Neutrophil (primary cell): ENCODE results near the gene TNRC6B.

Source experiments
- H3K27ac ChIP-seq: fragments of 200-600 bp; sonication (generic); 2 replicates; pipeline ENCODE4 v1.5.1; 2016; ENCODE audit warnings: mild to moderate bottlenecking, moderate library complexity
- H3K27me3 ChIP-seq: fragments of 200-600 bp; sonication (generic); 2 replicates; pipeline ENCODE4 v1.6.0; 2016; ENCODE audit warnings: mild to moderate bottlenecking
- H3K36me3 ChIP-seq: fragments of 200-600 bp; sonication (generic); 2 replicates; pipeline ENCODE4 v1.5.1; 2017
- H3K4me1 ChIP-seq, 2 experiments: fragments of 200-600 bp in 1 of 2; sonication (generic) in 1 of 2; 1 replicate in 1 of 2; 2 replicates in 1 of 2; pipeline versions ENCODE4 v1.5.1 to v1.6.1; 2013 to 2016; ENCODE audit warnings: low read depth in 1 of 2, low read length in 1 of 2, mild to moderate bottlenecking in 1 of 2, moderate library complexity in 1 of 2; ENCODE audit not compliant: control insufficient read depth in 1 of 2, insufficient read depth in 1 of 2
- H3K4me3 ChIP-seq, 2 experiments: fragments of 200-600 bp in 1 of 2; sonication (generic) in 1 of 2; 1 replicate in 1 of 2; 2 replicates in 1 of 2; pipeline ENCODE4 v1.5.1; 2013 to 2016; ENCODE audit warnings: low read depth in 1 of 2, low read length in 1 of 2, mild to moderate bottlenecking in 1 of 2, moderate library complexity in 1 of 2
- H3K9me3 ChIP-seq: fragments of 200-600 bp; sonication (generic); 2 replicates; pipeline ENCODE4 v1.5.1; 2016
- TF ChIP-seq, protein P1 (sequence below): fragments of 200-600 bp; sonication (generic); IDR thresholded peaks from 2 replicates; pipeline ENCODE4 v1.5.1; 2016; ENCODE audit warnings: antibody characterized with exemption

The TNRC6B gene

DNA sequence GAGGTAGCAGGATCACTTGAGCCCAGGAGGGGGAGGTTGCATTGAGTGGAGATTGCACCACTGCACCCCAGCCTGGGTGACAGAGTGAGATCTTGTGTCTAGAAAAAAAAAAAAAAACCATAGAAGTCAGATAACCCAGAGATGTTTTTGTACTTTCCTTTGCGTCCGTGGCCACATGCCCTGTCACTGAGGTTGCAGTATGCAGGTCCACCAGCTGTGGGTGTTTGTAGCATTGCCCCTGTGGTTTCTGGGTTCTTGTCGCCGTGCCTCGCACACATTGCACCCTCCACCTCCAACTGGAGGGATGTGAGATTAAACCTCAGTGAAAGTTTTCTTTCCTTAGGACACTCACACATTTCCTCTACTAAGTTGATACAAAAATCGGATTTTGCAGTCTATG lies 70.3 kb downstream of the TNRC6B start:
- H3K36me3 ChIP-seq = peaks cover 29% of the 10 kb centered on the region
- H3K27ac ChIP-seq = no peak overlapping the region
- TF ChIP-seq, protein P1, sequence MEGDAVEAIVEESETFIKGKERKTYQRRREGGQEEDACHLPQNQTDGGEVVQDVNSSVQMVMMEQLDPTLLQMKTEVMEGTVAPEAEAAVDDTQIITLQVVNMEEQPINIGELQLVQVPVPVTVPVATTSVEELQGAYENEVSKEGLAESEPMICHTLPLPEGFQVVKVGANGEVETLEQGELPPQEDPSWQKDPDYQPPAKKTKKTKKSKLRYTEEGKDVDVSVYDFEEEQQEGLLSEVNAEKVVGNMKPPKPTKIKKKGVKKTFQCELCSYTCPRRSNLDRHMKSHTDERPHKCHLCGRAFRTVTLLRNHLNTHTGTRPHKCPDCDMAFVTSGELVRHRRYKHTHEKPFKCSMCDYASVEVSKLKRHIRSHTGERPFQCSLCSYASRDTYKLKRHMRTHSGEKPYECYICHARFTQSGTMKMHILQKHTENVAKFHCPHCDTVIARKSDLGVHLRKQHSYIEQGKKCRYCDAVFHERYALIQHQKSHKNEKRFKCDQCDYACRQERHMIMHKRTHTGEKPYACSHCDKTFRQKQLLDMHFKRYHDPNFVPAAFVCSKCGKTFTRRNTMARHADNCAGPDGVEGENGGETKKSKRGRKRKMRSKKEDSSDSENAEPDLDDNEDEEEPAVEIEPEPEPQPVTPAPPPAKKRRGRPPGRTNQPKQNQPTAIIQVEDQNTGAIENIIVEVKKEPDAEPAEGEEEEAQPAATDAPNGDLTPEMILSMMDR = no peak
- no peak overlapping the region for H3K4me3 ChIP-seq
- peaks cover 17 to 20% of the 10 kb centered on the region in 2 experiments for H3K4me1 ChIP-seq
- H3K9me3 ChIP-seq = no peaks in the 10 kb centered on the region
- no peaks in the 10 kb centered on the region for H3K27me3 ChIP-seq

DNA sequence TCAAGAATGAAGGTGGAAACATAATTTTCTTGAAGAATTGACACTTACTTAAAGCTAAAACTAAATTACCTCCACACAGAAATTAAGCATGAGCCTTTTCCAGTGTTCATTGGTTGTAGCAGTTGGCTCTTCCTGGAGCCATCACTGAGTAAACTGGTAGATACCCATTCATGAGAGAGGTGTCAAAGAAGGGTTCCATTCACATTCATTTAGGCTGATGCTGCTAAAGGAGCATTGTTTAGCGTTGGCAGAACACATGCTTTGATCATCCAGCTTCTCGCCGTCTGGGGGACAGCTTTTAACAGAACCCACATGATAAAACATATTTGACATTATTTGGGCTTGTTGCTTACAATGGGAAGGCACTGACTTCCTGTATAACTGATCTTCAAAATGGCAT lies 71.6 kb downstream of the TNRC6B start:
- peaks cover 29% of the 10 kb centered on the region for H3K36me3 ChIP-seq
- no peak overlapping the region for H3K27ac ChIP-seq
- H3K4me3 ChIP-seq = no peak overlapping the region
- no peaks in the 10 kb centered on the region for H3K27me3 ChIP-seq
- peaks cover 4 to 7% of the 10 kb centered on the region in 2 experiments for H3K4me1 ChIP-seq
- H3K9me3 ChIP-seq = no peaks in the 10 kb centered on the region
- TF ChIP-seq, protein P1 = no peak

DNA sequence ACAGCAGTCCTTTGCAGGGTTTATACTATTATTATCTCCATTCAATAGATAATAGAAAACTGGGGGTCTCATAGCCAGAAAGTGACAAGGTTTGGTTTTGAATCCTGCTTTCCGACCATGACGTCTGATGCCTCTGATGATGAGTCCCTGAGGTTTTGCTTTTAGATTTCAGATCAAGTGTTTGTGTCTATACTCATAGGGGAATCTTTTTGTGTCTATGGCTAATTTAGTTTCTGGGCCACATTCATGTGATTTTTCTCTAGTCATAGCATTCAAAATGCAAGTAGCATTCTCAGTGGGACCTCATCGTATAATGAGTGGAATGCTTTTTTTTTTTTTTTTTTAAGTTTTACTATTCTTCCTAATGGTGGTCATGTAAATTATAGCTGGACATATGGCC lies 72.9 kb downstream of the TNRC6B start:
- Histone ChIP-seq H3K36me3 (peaks cover 29% of the 10 kb centered on the region), H3K27ac (no peak overlapping the region), H3K4me3 (no peak overlapping the region), H3K27me3 (no peaks in the 10 kb centered on the region), H3K4me1 (peaks cover 5% of the 10 kb centered on the region in 2 experiments), H3K9me3 (no peaks in the 10 kb centered on the region)
- TF ChIP-seq, protein P1 = no peak

DNA sequence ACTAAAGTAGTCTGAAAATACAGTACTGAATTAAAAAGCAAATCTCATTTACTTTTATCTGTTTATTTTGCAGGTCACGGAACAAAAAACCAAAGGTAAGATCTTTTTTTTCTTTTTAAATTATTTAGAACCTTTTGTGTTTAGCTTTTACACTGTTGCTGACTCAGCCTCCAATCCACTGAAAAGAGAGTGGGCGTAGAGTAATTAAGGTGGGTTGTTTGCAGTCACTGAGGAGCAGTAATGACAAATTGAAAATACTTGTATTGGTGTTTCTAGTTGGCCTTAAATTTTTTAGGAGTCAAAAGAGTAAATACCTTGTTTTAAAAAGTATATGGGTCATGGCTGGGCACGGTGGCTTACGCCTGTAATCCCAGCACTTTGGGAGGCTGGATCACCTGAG lies 73.4 kb downstream of the TNRC6B start:
- Histone ChIP-seq H3K4me3 (no peak overlapping the region), H3K9me3 (no peaks in the 10 kb centered on the region), H3K27ac (no peak overlapping the region), H3K36me3 (peaks cover 27% of the 10 kb centered on the region), H3K27me3 (no peaks in the 10 kb centered on the region), H3K4me1 (peaks cover 5% of the 10 kb centered on the region in 2 experiments)
- TF ChIP-seq, protein P1 = no peak

DNA sequence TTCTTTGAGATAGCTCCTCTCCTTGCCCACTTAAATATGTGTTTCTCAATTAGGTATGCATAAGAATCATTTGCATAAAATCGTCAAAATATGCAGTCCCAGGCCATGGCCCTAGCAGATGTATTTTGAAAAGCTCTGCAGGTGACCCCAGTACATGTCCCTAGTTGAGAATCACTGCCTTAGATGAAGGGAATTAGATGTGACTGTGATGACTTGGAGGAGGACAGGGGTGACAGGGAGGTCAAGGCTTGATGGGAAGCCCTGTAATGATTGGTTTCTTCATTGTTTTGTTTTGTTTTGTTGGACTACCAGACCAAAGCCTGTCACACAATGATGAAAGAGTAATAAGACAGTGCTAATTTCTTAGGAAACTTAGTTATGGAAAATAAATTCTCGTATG lies 74.4 kb downstream of the TNRC6B start:
- Histone ChIP-seq H3K36me3 (peaks cover 17% of the 10 kb centered on the region), H3K4me1 (peaks cover 5% of the 10 kb centered on the region in 2 experiments)
- TF ChIP-seq, protein P1 = no peak

DNA sequence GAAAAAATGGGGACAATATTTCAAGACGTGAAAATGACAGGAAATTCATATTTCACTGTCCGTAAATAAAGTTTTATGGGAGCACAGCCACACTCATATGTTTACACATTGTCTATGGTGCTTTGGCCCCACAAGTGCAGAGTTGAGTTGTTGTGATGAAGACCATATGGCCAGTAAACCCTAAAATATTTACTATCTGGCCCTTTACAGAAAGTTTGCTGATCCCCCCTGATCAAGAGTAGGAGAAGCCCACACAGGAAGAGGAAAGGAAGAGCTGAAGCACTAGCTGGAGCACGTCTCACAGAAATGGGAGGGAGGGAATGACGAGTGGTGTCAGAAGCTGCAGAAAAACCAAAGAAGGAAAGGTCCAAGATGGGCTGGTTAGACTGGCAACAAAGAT lies 78.8 kb downstream of the TNRC6B start:
- Histone ChIP-seq H3K9me3 (no peaks in the 10 kb centered on the region), H3K36me3 (peaks cover 20% of the 10 kb centered on the region), H3K4me3 (no peak overlapping the region), H3K27me3 (no peaks in the 10 kb centered on the region), H3K4me1 (peaks cover 5% of the 10 kb centered on the region in 2 experiments), H3K27ac (no peak overlapping the region)
- TF ChIP-seq, protein P1 = no peak

More for the DNA sequence above, 74.4 kb downstream of the TNRC6B start:
- no peak overlapping the region for H3K4me3 ChIP-seq
- no peak overlapping the region for H3K27ac ChIP-seq
- H3K27me3 ChIP-seq = no peaks in the 10 kb centered on the region
- H3K9me3 ChIP-seq = no peaks in the 10 kb centered on the region
